Left colon (tissue), 2 donors: Measurements from ENCODE around the gene SIK2. TPM values are rescaled to one million over a fixed set of nuclear protein-coding genes. Genes with fewer than 3 reads are reported as not detected.
"Not testable (repeated sequence)": the region's sequence is repeated elsewhere in the genome, so short reads cannot be mapped to it uniquely, and the experiment has no call there.

Experiments used
- ATAC-seq: fragments of 200-7000 bp; cut with Tn5 transposase; one replicate; pipeline ENCODE4 v1.9.1; 2020; ENCODE audit warnings: mild to moderate bottlenecking, moderate library complexity
- DNase-seq, 2 donors: peaks; one replicate each; pipeline ENCODE4 v3.0.0-alpha.2; 2020
- intact Hi-C, 2 donors: fragments of 100-400 bp; cut with DNase I in 1 of 2; cut with micrococcal nuclease in 1 of 2; formaldehyde crosslinking; loops; one replicate each; pipeline versions ENCODE4 v1.11.2 to v1.14.0; 2022; cut with DNase I, micrococcal nuclease
- total RNA-seq, 2 donors: library from RNA; stranded (reverse); fragmentation: NEBNext Ultra II Directional; extraction: Animal tissue kit (Norgen Biotek cat#: 25700); gene quantifications; one replicate each; pipeline ENCODE4 v1.2.1, GENCODE V29; 2021
- donor health status: DM: no; HTN: no; CAD: no.
- donor health status: DM: yes; HTN: yes; CAD: no.

SIK2 gene
- total RNA-seq, 2 donors from 2014 or later, result 22.9 to 23.8 TPM

DNA sequence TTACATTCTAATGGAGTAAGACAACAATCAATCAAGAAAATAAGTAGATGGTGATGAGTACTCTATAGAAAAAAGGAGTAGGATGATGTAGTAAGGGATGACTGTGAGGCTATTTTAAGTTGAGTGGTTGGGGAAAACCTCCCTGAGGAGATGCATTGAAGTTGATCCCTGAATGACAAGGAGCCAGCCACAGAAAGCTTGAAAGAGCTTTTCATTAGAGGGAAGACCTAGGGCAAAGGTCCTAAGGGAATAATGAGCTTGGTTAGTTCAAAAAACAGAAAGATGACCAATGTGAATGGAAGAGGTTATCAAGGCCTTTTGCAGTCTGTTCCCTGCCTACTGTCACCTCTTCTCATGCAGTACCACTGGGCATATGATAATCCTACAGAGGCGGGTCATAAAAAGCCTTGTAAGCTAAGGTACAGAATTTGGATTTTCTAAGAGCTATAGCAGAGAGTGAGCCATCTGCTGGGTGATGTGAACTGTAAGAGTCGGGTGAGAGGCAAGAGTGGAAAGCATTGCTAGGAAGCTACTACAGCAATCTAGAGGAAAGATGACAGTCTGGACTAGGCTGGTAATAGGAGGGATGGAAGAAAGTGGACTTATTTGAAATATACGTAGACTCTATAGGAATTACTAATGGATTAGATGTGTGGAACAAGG lies 160.9 kb downstream of the SIK2 start:
- no peak for DNase-seq
- no peak for ATAC-seq
- intact Hi-C loops, result no loop called here

DNA sequence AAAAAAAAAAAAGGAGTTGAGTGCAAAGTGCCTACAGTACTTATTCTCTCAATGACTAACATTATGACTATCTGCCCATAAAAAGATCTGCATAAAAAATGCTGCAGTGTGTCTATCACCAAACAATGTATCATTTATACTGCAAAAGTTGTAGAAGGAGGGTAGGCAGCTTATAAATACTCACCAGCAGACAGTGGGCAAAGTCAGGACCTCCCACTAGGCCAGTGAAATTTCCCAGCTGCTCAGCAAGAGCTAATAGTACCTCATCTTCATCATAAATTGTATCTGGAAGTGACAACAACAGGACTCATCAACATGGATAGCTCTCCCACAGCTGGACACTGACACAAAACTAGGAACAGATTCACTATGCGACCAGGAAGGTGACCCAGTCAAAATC lies 162.4 kb downstream of the SIK2 start:
- ATAC-seq (no peak), DNase-seq (no peak)
- intact Hi-C loops, result loop anchor here in 1 of 2 donors (5.0 kb wide), 1 partner anchor 162 kb away; the partner anchor contains the start of gene SIK2

DNA sequence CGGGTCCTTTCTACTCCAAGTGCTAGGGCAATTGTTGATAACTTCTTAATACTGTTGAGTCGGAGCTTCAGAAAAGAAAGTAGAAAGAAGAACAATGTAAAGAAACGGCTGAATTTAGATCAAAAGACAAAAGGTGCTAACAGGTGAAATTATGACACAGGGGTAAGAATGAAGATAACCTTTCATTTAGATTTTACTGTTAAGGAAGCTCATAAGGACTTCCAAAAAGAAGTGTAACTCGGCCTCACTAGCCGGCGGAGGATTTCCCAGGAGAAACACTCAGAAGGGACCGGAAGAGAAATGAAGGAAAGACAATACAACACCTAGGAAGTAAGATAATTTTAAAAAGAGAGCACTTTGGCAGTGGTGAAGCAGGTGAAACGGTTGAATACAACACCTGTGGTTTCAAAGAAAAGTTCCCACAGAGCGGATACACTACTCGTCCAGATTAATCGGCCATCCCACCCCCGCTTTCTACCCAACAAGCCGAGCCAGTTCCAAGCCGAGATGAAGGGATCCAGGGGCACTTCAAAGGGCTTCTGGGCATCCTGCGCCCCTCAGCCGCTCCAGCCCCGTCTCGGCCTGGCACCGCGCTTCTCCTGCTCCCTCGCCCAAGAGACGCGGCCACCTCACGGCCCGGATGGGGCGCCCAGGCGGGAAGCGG lies 163.2 kb downstream of the SIK2 start:
- no peak for DNase-seq
- intact Hi-C loops, result loop anchor here in 1 of 2 donors (5.0 kb wide), 1 partner anchor 163 kb away; the partner anchor contains the start of gene SIK2
- peak; percentile 53 for ATAC-seq

DNA sequence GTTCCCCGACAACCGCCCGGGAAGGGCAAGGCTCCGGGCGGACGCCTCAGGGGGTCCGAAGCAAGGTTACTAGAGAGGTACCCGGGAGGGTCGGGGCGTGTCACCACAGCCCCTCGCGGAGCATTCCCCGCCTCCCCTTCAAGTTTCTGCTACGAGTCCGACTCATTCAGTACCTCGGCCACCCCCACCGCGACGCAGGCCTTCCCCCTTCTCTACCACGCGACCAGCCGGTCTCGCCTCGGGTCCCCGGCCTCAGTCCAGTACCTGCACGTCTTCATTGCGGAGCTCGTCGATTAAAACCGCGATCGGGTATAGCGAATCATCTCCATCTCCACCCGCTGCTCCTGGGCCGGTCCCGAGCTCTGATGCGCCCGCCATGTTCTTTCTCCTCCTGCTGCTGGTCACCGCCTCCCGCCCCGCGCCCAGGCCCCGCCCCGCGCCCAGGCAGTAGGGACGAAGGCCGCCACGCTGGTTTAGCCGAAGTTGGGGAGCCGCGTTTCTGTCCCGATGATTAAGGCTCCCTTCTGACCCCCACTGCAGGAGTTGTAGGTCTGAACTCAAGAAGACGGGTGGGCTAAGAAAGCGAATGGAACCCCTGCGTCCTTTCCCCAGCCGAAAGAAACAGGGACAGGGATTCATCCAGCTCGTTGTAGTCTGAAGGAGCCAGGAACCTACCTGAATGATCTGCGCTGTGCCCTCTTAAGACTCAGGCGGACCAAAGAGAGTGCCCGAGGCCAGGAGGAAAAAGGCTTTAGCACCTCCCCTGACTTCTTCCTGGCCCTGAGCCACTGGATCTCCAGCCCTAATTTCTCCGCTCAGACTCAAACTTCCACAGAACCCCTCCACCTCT lies 164.0 kb downstream of the SIK2 start, which contains the start of gene PPP2R1B:
PPP2R1B (minus strand) TSS at position 406 of the 850 bp plus-strand sequence; CDS start at position 378, 28 bp downstream.
- DNase-seq (peak; percentile 72 to 83), ATAC-seq (peak; percentile 94)
- intact Hi-C loops, result loop anchor here in 1 of 2 donors (5.0 kb wide), 1 partner anchor 164 kb away; the partner anchor contains the start of gene SIK2

DNA sequence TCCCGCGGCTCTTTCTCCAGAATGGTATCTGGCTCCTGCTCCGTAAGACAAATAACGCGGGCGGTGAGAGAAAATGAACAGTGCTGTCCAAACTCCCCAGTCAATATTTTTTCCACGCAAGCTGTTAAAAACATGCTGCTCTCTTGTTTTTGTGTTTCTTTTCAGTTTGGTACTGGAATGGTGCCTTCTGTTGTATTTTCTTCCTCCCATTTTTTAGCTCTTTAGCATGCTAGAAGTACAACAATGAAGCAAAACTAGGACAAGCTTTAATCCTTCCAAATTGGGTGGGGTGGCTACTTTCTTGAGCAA lies 164.5 kb downstream of the SIK2 start:
- DNase-seq (no peak), ATAC-seq (no peak)
- intact Hi-C loops, result loop anchor here in 1 of 2 donors (5.0 kb wide), 1 partner anchor 164 kb away; the partner anchor contains the start of gene SIK2

DNA sequence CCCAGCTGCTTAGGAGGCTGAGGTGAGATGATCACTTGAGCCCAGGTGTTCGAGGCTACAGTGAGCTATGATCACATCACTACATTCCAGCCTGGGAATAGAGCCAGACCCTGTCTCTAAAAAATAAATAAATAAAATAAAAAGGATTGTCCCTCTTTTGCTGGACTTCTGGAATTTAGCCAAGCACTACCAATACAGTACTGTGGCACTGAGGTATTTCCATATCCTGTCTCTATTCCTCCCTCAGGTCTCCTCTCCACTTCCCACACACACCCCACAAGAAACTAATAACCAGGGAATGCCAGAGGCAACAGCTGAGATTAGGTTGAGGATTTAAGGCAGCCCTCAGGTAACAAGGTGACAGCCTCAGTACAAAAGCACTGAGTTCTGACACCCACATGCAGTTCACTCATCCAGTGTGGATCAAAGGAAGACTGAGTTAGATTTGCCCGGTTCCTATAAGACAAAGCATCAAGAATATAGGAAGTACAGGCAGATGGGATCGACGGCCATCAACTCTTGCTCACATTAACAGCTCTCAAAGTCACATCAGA lies 168.4 kb downstream of the SIK2 start:
- intact Hi-C loops, result no loop called here
- DNase-seq (no peak), ATAC-seq (no peak)

DNA sequence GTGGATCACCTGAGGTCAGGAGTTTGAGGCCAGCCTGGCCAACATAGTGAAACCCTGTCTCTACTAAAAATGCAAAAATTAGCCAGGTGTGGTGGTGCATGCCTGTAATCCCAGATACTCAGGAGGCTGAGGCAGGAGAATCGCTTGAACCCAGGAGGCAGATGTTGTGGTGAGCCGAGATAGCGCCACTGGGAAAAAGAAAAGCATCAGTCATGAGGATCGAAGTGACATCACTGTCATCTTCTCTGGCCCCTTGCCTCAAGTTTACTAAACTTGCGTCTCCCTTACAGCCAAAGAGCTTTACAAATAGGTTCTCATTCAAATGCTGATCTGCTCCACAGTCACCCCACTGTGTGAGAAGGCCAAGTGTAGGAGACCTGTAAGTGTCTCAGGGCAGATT lies 169.0 kb downstream of the SIK2 start:
- intact Hi-C loops, ATAC-seq, DNase-seq: not testable (repeated sequence)

DNA sequence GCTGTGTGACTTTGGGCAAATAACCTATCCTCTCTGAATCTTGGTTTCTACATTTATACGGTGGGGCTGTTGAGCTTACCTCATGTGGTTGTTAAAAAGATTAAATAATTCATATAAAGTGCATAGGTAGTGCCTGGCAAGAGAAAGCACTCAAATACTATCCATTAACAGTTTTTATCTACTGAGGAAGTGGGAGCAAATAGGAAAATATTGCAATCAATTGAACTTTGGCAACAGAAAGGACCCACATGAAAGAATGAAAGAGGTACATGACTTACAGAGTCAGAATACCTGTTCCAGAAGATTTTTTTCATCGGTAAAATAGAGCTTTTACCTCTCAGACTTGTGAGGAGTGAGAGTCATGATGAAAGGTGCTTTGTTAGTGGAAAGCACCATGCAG lies 170.3 kb downstream of the SIK2 start:
- DNase-seq (no peak), ATAC-seq (no peak)
- intact Hi-C loops, result no loop called here

DNA sequence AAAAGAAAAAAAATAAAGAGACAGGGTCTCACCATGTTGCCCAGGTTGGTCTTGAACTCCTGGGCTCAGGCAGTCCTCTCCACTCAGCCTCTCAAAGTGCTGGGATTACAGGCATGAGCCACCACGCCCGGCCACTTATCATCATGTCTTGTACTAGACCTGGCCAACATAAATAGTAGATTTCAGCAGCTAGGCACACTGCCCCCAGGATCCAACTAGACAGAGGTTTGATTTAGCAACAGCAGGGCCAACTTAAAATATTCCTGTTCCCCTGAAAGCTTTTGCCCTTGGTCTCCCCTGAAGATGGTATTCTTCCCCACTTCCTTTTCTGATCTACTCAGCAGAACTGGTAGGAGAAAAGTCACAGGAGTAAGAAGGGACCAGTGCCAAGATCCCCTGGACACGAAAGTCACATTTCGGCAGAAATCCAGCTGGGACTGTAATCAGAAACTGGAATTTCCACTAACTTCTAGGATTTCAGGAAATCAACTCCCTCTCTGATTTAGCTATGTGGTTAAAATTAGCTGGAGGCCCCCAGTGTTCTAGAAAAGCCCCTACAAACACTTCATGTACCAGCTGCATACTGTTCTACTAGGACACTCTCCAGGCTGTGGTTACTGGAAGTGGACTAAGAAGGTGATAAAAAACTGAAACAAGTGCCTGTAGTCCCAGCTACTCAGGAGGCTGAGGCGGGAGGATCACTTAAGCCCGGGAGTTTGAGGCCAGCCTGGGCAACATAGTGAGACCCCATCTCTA lies 172.9 kb downstream of the SIK2 start:
- no peak for DNase-seq
- ATAC-seq, result no peak
- intact Hi-C loops, result loop anchor here in 1 of 2 donors (5.0 kb wide), 1 partner anchor 178 kb away; no protein-coding TSS in a partner anchor

DNA sequence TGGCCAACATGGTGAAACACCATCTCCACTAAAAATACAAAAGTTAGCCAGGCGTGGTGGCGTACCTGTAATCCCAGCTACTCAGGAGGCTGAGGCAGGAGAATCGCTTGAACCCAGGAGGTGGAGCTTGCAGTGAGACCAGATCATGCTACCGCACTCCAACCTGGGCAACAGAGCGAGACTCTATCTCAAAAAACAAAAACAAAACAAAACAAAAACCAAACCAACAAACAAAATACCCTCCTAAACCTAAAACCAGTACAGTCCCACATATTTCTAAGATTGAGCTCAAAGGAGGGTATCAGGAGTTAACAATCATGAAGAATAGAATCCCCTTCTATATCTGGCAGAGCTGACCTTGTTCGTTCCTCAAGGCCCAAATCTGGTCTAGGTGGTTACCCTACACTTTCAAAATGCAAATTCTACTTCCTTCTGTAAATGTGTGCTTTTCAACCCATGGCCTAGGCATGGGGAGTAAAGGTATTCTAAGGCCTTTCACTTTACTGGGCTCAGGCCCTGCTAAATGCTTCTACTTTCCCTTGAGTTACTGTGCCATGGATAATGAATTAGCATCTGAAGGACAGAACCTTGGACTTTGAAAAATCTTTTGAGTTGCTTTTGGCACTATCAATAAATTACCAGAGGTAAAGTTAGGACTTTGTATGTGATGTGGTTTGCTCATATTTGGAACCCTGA lies 174.3 kb downstream of the SIK2 start:
- ATAC-seq, result no peak
- intact Hi-C loops, result loop anchor here in 1 of 2 donors (5.0 kb wide), 1 partner anchor 179 kb away; no protein-coding TSS in a partner anchor
- no peak for DNase-seq

DNA sequence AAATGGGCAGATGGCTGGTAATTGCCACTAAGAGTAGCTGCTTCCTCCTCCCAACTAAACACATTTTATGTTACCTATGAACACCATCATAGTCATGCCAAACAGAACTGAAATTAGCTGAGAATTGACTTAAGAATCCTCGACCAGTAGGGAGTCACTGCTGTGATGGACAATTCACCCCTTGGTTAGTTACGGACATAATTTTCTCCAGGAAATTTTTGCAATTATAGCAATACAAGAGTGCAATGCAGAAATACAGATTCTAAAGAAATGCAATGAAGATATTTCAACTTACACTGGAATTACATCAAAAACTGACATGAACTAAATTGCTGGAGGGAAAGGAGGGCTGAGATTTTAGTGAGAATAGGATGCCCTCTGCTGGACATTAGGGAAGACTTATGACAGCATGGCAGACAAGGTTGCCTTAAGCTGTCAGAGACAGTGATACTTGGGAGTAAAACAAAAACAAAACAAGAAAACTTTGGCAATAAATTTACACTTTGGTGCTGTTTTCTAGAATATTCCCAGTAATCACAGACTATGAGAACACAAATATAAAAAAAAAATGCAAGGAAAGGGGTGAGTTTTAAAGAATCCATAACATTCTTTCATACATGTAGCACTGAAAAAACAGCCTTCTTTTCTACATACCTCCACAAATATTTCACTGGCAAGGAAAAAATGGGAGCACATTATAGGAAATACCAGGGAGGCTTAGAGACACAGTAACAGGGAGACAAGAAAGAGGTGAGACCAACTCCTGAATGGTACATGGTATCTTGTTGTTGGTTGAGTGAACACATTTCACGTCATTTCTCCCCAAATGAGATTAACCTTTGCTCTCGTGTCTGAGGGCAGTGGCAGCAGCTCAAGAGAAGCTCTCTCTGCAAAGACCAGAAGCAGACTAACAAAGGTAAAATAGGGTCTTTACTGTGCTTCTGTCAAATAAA lies 175.1 kb downstream of the SIK2 start:
- DNase-seq (no peak), ATAC-seq (peak; percentile 76)
- intact Hi-C loops, result loop anchor here in 1 of 2 donors (5.0 kb wide), 1 partner anchor 180 kb away; no protein-coding TSS in a partner anchor

DNA sequence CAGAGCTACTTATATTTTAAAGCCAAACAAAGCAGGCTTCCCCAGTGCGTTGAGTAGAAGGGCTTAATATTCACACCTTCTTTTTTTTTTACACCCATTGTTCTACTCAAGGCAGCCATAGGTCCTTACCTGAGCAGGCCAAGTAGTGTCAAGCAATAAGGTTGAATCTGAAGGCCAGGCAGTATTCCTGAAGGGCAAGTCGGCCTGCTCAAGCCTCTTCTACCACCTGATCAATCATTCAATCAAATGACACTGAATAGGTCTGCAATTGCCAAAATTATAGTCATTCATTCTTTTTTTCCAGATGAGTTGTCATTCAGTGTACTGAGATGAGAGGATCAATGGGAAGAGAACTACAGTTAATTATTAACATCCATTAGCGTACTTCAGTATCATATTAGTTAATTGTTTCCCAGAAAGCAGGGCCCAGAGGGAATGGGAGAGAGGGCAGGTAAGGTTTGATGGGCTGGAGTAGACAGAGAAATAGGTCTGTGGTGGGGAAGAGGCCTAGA lies 175.9 kb downstream of the SIK2 start:
- DNase-seq (no peak), ATAC-seq (no peak)
- intact Hi-C loops, result loop anchor here in 1 of 2 donors (5.0 kb wide), 1 partner anchor 181 kb away; no protein-coding TSS in a partner anchor

DNA sequence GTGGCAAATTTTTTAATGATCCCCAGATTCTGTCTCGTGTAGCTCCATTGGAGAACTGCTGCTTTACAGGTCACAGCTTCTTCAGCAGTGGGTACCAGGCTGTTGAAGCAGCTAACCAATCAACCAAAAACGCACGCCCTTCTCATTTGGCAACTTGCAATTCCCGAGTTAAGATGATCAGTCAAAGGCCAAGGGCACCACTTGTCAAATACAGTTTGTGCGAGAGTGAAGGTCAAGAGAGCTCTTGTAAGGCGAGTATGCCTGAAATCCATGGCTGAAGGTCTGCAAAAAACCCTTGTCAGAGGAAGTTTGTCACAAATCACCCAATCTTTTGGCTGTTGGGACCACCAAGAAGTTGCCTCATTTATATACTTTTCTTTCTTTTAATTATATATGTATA lies 176.9 kb downstream of the SIK2 start:
- intact Hi-C loops, result loop anchor here in 1 of 2 donors (5.0 kb wide), 1 partner anchor 182 kb away; no protein-coding TSS in a partner anchor
- ATAC-seq (no peak), DNase-seq (no peak)
